ENCODE data around the gene NRG2.

GRCh38 chr5:140049713-140050112, 6.6 kb upstream of the NRG2 start:
- TF ChIP-seq CTCF (conservative IDR thresholded peaks at IDR 0.05; ENCODE audit: low read depth, low read length) = no peak
- no peak for TF ChIP-seq EZH2 (IDR thresholded peaks at IDR 0.05; ENCODE audit: borderline replicate concordance, low read depth, low read length, poor library complexity, severe bottlenecking)
